B cell (primary cell): ENCODE measurements around the gene CCDC177. TPM values are rescaled to one million over a fixed set of nuclear protein-coding genes. Genes with fewer than 3 reads are reported as not detected.

Experiments
- ATAC-seq: fragments of 200-7000 bp; cut with Tn5 transposase; one replicate; pipeline ENCODE4 v1.10.0; 2021; ENCODE audit warnings: low read depth, mild to moderate bottlenecking, moderate number of reproducible peaks, moderate library complexity
- CTCF ChIA-PET: fragments of 350-600 bp; sonication (Branson Sonifier 250); formaldehyde crosslinking; loops from one replicate; lab custom pipeline; 2021; ENCODE audit warnings: antibody characterized with exemption, inconsistent platforms; lab: Charles Lee
- POLR2A ChIA-PET: fragments of 350-600 bp; sonication (Branson Sonifier 250); formaldehyde crosslinking; loops from one replicate; lab custom pipeline; 2021; ENCODE audit warnings: antibody characterized with exemption; lab: Charles Lee
- DNase-seq: peaks from one replicate; pipeline ENCODE4 v3.0.0; 2013
- H2AFZ ChIP-seq: 2 replicates; pipeline ENCODE4 v1.6.1; 2012; ENCODE audit warnings: mild to moderate bottlenecking, low read depth, low read length; ENCODE audit not compliant: insufficient read depth, poor library complexity, severe bottlenecking
- H3K27ac ChIP-seq, 2 donors: 1 replicate in 1 of 2; 2 replicates in 1 of 2; pipeline ENCODE4 v1.5.1; 2012 to 2013; ENCODE audit warnings: low read length in 2 of 2, mild to moderate bottlenecking in 2 of 2, moderate library complexity in 1 of 2
- H3K27me3 ChIP-seq, 4 experiments: fragments of 200-600 bp in 1 of 4; sonication (generic) in 1 of 4; replicated peaks in 1 of 4; 1 replicate in 2 of 4; 2 replicates in 2 of 4; pipeline versions ENCODE4 v1.6.1 to v1.7.0; 2013 to 2016; ENCODE audit warnings: low read length in 3 of 4, mild to moderate bottlenecking in 2 of 4, mixed read lengths in 1 of 4, moderate library complexity in 1 of 4; ENCODE audit not compliant: insufficient read depth in 4 of 4, control insufficient read depth in 3 of 4; ENCODE audit errors: control extremely low read depth in 1 of 4
- H3K36me3 ChIP-seq, 2 experiments: replicated peaks in 1 of 2; 1 replicate in 1 of 2; 2 replicates in 1 of 2; pipeline versions ENCODE4 v1.6.1 to v1.7.1; 2013; ENCODE audit warnings: low read length in 1 of 2; ENCODE audit not compliant: insufficient read depth in 2 of 2, control insufficient read depth in 1 of 2; ENCODE audit errors: control extremely low read depth in 1 of 2, extremely low read depth in 1 of 2
- H3K4me1 ChIP-seq, 2 donors: fragments of 200-600 bp in 1 of 2; sonication (generic) in 1 of 2; 1 replicate in 1 of 2; 2 replicates in 1 of 2; pipeline versions ENCODE4 v1.5.1 to v1.6.1; 2013 to 2017; ENCODE audit warnings: low read length in 2 of 2; ENCODE audit not compliant: control insufficient read depth in 2 of 2, insufficient read depth in 2 of 2
- H3K4me2 ChIP-seq: replicated peaks from 2 replicates; pipeline ENCODE3; 2012; ENCODE audit warnings: mild to moderate bottlenecking, low read depth, low read length; ENCODE audit not compliant: poor library complexity, severe bottlenecking
- H3K4me3 ChIP-seq, 5 experiments: fragments of 200-600 bp in 1 of 5; sonication (generic) in 1 of 5; 1 replicate in 3 of 5; 2 replicates in 2 of 5; pipeline versions ENCODE4 v1.5.1 to v1.7.0; 2011 to 2016; ENCODE audit warnings: low read length in 4 of 5, mild to moderate bottlenecking in 4 of 5, low read depth in 2 of 5, control low read depth in 1 of 5, moderate library complexity in 1 of 5; ENCODE audit not compliant: insufficient read depth in 1 of 5; ENCODE audit errors: control extremely low read depth in 1 of 5, extremely low read depth in 1 of 5
- H3K79me2 ChIP-seq: fragments of 200-600 bp; sonication (generic); one replicate; pipeline ENCODE4 v1.6.0; 2016; ENCODE audit warnings: low read length; ENCODE audit not compliant: control insufficient read depth, insufficient read depth
- H3K9ac ChIP-seq: fragments of 200-600 bp; sonication (generic); 2 replicates; pipeline ENCODE4 v1.6.1; 2017; ENCODE audit warnings: mild to moderate bottlenecking, low read length, moderate library complexity
- H3K9me3 ChIP-seq, 3 donors: one replicate each; pipeline versions ENCODE4 v1.6.1 to v1.7.1; 2013; ENCODE audit warnings: low read length in 2 of 3; ENCODE audit not compliant: control insufficient read depth in 2 of 3, insufficient read depth in 1 of 3; ENCODE audit errors: control extremely low read depth in 1 of 3
- H4K20me1 ChIP-seq: 2 replicates; pipeline ENCODE4 v1.6.0; 2012; ENCODE audit warnings: mild to moderate bottlenecking, low read length; ENCODE audit not compliant: insufficient read depth, control insufficient read depth, poor library complexity, severe bottlenecking
- H3K27ac Mint-ChIP-seq: one replicate; pipeline ENCODE4 v1.8.0; 2021; ENCODE audit warnings: mixed read lengths
- H3K27me3 Mint-ChIP-seq: one replicate; pipeline ENCODE4 v1.8.0; 2021; ENCODE audit warnings: mixed read lengths
- H3K4me1 Mint-ChIP-seq: one replicate; pipeline ENCODE4 v1.8.0; 2021; ENCODE audit warnings: mixed read lengths
- H3K4me3 Mint-ChIP-seq: one replicate; pipeline ENCODE4 v1.8.0; 2021; ENCODE audit warnings: mixed read lengths
- H3K9me3 Mint-ChIP-seq: one replicate; pipeline ENCODE4 v1.8.0; 2022; ENCODE audit warnings: mixed read lengths; ENCODE audit not compliant: insufficient read depth
- EZH2 ChIP-seq: IDR thresholded peaks from 2 replicates; pipeline ENCODE4 v1.6.1; 2012; ENCODE audit warnings: borderline replicate concordance, low read depth, mild to moderate bottlenecking, moderate library complexity, low read length; ENCODE audit not compliant: insufficient read depth, poor library complexity, severe bottlenecking
- WGBS: methylation state at CpG from one replicate; pipeline ENCODE4 v1.1.5; 2013; ENCODE audit warnings: missing lambda C conversion rate; ENCODE audit not compliant: insufficient coverage; 5-methylcytosine and 5-hydroxymethylcytosine counted together
- intact Hi-C: fragments of 100-400 bp; cut with micrococcal nuclease; formaldehyde crosslinking; loops from one replicate; pipeline ENCODE4 v1.10.0; 2022
- polyA plus RNA-seq: library from polyadenylated mRNA; depleted of rRNA; stranded (reverse); fragments of >200 nt; gene quantifications from 2 replicates; pipeline ENCODE4 v1.2.3, GENCODE V29; 2012
- total RNA-seq, 2 donors: library from RNA; stranded (reverse); fragments of 120-200 nt in 1 of 2; gene quantifications; 1 replicate in 1 of 2; 2 replicates in 1 of 2; pipeline versions ENCODE4 v1.2.3 to v1.2.4, GENCODE V29; 2013 to 2022
- TF ChIP-seq, protein P1 (sequence below): fragments of 200-600 bp; IDR thresholded peaks from one replicate; pipeline ENCODE4 v1.8.0; 2022; ENCODE audit warnings: antibody characterized with exemption, mild to moderate bottlenecking

The CCDC177 gene
- total and polyA plus RNA-seq, 2 donors (not counting 1 experiment from before 2014, with no cell fraction given): not detected

DNA sequence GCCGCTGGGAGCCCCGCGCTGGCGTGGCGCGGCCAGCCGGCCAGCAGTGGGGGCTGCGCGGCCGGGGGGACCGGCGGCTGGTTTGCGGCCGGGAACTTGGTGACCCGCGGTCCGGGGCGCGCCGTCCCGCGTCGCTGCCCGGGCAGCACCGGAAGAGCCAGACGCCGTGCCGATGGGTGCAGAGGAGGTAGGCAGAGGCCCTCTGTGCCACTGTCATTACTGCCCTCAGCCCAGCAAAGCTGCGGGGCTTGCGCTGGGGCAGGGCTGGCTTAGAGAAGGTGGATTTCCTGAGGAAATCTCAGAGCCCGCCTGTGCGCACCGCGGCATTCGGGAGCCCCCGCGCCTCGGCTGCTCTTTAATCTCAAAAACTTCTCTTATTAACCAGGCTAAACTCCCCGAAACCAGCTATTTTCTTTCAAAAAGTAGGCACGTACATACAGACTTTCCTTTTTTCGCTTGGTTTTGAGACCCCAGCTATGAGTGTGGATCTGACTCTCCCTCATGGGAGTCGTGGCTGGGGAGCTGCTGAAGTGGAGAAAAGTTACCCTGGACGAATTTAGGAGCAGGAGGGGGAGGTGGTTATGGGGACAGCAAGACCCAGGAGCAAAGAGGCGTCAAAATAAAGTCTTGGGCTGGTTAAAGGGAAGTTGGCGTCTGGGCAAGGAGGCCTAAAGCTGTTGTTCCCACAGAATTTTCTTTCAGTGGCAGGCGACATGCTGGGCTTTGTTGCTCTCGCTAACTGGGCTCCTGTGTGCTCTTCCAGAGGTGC lies 37.5 kb upstream of the CCDC177 start:
- ATAC-seq: peak; percentile 16
- Histone ChIP-seq H3K4me2 (peak overlapping the region; percentile 88), H3K36me3 (no peaks in the 10 kb centered on the region), H3K9ac (peak overlapping the region; percentile 86), H3K27me3 (no peaks in the 10 kb centered on the region), H3K4me1 (peaks cover 58 to 63% of the 10 kb centered on the region in 2 donors), H3K27ac (peak overlapping the region; percentile 80 to 92), H3K79me2 (peaks cover 31% of the 10 kb centered on the region), H2AFZ (no peak overlapping the region), H3K4me3 (peak overlapping the region; percentile 67 to 92 (median 76)), H3K9me3 (no peaks in the 10 kb centered on the region), H4K20me1 (peaks cover 34% of the 10 kb centered on the region)
- WGBS: 1% methylated on average over 38 of the region's 47 CpGs
- ChIA-PET POLR2A (interaction anchor here (0.5 to 2.8 kb wide), 7 partner anchors 48 to 1710 kb away, joined by 3 to 20 read pairs (median 4); partner anchors contain the start of gene SRSF5), CTCF (interaction anchor here (0.6 to 2.1 kb wide), 9 partner anchors 8 to 115 kb away, joined by 3 to 10 read pairs (median 3); no protein-coding TSS in a partner anchor)
- TF ChIP-seq, protein P1, sequence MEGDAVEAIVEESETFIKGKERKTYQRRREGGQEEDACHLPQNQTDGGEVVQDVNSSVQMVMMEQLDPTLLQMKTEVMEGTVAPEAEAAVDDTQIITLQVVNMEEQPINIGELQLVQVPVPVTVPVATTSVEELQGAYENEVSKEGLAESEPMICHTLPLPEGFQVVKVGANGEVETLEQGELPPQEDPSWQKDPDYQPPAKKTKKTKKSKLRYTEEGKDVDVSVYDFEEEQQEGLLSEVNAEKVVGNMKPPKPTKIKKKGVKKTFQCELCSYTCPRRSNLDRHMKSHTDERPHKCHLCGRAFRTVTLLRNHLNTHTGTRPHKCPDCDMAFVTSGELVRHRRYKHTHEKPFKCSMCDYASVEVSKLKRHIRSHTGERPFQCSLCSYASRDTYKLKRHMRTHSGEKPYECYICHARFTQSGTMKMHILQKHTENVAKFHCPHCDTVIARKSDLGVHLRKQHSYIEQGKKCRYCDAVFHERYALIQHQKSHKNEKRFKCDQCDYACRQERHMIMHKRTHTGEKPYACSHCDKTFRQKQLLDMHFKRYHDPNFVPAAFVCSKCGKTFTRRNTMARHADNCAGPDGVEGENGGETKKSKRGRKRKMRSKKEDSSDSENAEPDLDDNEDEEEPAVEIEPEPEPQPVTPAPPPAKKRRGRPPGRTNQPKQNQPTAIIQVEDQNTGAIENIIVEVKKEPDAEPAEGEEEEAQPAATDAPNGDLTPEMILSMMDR: no peak
- no peak for TF ChIP-seq EZH2
- Mint-ChIP-seq H3K4me3 (peak overlapping the region; percentile 98), H3K27me3 (no peaks in the 10 kb centered on the region), H3K9me3 (no peaks in the 10 kb centered on the region), H3K4me1 (peaks cover 62% of the 10 kb centered on the region), H3K27ac (peak overlapping the region; percentile 98)
- intact Hi-C loops: loop anchor here (5.0 kb wide), 1 partner anchor 40 kb away; no protein-coding TSS in a partner anchor
- peak; percentile 67 for DNase-seq
